T-helper 22 cell (primary cell): ENCODE data around the gene HLA-DQB1.
"Not testable (repeated sequence)": the region's sequence is repeated elsewhere in the genome, so short reads cannot be mapped to it uniquely, and the experiment has no call there.

Experiments used
- DNase-seq: peaks from one replicate; pipeline ENCODE4 v3.0.0-alpha.2; 2020; ENCODE audit warnings: low read depth

The HLA-DQB1 gene

DNA sequence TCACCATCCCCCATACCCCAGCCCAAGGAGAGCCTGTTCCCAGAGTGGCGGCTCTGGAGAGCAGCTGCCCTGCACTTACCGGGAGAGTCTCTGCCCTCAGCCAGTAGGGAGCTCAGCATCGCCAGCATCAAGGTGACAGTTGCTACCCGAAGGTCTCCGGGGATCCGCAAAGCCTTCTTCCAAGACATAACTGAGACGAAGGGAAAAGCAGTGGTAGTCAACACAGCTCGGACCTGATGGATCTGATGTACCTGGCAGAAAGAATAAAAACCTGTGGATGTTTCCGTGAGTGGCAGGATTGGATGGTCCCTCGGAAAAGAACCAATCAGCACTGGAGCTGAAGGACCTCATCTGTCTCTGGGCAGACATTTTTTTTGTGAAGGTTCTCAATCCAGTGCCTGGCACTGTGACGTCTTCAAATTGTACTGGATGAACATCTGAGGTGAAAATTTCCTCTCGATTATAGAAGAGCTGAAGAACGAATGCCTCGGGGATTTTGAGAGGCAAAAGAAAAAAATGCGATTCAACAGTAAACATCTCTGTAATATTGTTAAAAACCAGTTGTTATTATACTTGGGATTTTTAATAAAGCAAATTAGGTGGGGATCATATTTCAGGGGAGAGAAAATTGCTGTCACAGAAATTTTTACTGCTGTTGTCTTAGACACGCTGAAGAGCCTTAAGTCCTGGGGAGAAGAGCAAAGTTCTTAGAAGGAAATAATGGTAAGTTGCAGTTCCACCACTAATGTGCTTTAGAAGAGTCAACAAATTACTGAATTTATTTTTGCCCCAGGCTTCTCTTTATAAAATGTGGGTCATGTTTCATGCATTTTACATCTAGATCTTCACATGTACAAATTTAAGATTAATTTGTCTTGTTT lies at the start of gene HLA-DQB1:
TSS of gene HLA-DQB1 (minus strand) at position 238 of the 881 bp plus-strand sequence. CDS start at position 188, 50 bp downstream.
- DNase-seq, result peak; percentile 42

DNA sequence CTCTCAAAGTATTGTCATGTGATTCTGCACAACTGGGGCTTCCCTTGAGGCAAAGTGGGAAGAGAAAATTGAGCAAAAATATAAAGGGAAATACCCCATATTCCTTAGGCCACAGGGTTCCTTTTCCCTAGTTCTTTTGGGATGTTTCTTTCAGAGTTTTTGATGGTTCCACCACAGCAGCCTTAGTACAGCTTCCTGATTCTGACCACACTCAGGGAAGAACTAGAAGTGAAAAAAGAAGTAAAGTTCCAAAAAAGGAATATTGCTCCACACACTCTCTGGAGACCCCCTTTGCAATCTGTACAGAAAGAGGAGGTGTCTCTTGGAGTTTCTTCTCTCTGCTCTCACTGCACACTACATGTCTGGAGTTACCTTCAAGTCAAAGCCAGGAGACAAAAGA lies 46.8 kb upstream of the HLA-DQB1 start:
- DNase-seq, result no peak

DNA sequence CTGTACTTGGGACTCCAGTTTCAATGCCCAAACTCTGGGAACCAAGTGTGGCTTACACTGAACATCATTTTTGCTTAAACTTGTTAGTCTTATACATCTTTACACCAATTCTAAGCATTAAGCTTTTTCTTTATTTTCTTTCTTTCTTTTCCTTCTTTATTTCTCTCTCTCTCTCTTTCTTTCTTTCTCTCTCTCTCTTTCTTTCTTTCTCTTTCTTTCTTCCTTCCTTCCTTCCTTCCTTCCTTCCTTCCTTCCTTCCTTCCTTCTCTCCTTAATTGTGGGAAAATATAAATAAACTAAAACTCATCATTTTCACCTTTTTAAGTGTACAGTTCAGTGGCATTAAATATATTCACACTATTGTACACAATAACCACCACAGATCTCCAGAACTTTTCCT lies 43.2 kb upstream of the HLA-DQB1 start:
- no peak for DNase-seq

DNA sequence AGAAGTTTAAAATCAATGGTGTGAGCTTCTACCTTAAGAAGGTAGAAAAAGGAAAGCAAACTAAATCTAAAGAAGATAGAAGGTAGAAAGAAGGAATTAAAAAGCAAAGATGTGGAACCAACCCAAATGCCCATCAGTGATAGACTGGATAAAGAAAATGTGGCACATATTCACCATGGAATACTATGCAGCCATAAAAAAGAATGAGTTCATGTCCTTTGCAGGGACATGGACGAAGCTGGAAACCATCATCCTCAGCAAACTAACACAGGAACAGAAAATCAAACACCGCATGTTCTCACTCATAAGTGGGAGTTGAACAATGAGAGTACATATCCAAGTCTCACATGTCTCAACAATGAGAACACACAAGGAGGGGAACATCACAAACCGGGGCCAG lies 38.7 kb upstream of the HLA-DQB1 start:
- not testable (repeated sequence) for DNase-seq

DNA sequence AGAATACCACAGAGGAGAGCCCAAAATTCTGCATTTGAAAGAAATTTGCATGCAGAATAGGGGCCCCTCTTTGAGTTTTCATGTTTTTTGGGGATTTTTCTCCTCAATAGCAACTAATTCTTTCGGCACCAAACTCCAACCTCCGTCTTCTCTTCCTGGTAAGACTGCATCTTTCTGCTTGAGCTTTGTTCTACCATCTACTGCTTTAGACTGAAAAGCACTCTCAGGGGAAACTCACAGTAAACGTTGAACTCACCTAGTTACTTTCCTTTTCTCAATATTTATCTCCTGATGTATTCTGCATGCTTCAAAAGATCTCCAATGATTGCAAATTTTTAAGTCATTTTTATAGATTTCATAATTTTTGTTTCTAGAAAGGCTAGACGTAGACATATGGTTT lies 36.9 kb upstream of the HLA-DQB1 start:
- DNase-seq, result no peak

DNA sequence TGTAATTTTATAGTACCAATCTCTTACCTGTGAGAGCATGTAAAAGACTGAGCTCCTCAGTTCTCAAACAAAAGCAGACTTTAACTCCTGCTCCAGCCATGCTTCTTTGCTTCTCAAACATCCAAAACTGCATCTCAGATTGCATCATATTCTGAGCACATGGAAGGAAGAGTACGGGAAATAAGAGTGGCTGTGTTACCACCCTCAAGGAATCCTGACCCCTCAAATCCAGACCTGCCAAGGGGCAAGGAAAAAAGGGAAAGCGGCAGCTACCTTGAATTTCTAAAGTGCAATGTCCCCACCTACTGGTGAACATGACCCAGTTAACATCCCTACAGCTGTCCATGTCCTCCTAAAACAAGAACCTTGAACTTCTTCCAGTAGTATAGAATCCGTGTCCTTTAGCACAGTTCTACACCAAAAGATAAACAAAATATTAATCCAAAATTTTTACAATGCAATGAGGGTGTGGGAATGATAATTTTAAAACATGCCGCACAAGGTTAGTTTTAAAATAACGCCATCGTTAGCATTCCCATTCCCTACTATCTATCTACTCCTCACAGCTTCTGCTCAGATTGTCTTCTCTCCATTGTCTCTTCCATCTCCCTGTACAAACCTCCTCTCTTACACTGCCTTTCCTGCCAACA lies 34.1 kb upstream of the HLA-DQB1 start:
- no peak for DNase-seq

DNA sequence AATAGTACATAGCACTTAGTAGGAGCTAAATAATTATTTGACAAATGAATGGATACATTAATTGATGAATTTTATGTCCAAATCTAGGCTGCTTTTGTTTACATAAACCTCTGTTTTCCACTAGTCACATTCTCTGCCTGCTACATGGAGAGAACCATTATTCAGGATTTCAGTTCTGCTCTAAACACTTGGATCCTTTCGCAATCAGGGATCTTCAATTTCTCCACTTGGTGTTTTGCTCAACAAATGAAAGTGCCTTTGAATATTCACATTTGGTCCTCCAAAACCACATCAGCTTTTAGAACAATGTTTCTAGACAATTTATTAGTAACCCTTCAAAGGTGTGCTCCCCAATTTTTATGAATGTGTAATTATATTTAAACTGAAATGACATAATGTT lies 30.6 kb upstream of the HLA-DQB1 start:
- no peak for DNase-seq

DNA sequence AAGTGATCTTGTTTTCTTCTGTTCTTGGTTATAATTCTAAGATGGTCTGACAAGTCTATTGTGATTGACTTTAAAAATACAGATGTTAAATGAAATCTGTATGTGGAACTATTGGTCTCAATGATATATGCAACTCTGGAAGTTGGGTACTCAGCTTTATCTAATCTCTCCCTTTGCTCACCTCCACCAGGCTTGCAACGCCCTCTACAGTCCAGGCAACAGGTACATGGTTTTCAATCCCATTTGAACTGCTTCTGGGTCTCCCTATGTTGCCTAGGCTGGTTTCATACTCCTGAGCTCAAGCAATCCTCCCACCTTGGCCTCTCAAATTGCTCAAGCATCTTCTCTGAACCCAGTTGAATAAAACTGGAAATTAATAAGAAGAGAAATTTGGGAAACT lies 25.6 kb upstream of the HLA-DQB1 start:
- peak; percentile 5 for DNase-seq

DNA sequence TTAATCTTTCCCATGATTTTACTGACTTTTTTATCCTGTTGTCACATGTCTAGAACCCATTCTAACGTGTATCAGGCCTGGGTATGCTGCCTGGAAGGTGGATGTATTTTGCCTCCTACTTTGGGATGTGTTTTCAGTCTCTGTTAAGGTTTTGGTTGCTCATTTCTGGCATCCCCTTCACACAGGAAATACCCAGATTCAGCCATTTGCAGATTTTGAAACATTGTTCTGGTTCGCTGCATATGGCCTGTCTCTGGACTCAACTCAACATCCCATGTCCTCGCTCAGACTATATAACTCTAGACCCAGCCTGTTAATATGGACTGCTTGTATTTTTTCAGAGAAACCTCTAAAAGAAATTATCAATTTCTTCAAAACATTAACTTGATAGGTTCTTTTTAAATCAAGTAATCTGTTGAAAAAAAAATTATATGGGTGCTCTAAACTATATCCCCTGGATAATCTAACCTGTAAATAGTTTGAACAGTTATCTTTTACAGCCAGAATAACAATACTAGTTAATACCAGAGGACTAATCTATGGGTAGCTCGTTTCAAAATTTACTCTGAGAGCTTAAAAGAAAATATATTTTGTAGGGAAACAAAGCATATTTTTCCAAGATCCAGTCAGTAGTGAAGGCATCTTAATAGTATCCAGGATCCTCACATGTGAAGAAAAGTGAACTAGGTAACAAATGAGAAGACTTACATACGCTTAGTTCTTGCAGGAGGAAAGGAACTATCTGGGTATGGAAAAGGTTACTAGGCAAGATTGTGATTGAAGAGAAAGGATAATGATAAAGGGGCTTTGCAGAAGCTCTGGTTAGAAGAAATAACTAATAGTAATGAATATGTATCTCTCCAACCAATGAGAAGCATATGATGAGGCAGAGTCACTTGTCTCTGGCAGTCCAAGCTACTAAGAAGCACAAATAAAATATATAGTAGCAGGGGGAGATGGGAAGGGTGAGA lies 23.4 kb upstream of the HLA-DQB1 start:
- DNase-seq, result no peak

DNA sequence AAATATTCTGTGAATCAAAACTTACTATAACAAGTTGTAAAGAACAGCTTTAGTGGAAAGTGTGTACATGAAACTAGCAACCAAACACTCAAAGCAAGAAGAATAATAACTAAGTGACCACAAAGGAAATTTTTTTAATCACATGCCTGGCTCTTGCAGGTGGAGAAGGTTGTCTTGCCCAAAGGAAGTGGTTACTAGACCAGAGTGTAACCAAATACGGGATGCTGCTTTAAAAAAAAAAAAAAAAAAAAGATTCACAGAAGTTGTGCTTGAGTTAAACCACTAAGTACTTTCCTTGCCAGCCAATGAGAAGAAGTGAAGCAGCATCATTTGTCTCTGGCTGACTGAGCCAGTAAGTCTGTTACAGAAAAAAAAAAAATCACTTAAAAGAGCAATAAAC lies 19.1 kb upstream of the HLA-DQB1 start:
- peak; percentile 22 for DNase-seq

DNA sequence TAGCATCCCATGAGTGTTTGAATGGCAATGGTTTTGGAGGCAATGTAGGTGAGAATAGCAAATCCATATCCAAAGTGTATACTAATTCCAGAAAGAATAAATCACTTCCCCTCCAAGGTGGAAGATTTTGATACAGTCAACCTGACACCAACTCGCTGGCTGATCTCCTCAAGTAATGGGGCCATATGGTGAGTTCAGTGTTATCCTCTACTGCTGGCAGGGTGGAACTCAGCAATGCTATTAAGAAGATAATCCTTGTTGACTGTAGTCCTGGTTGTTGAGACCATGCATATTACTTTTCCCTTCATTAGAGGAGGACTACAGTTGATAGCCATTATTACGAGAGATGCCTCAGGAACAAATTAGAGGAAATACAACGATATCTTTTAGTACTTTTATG lies 17.8 kb upstream of the HLA-DQB1 start:
- DNase-seq, result no peak

DNA sequence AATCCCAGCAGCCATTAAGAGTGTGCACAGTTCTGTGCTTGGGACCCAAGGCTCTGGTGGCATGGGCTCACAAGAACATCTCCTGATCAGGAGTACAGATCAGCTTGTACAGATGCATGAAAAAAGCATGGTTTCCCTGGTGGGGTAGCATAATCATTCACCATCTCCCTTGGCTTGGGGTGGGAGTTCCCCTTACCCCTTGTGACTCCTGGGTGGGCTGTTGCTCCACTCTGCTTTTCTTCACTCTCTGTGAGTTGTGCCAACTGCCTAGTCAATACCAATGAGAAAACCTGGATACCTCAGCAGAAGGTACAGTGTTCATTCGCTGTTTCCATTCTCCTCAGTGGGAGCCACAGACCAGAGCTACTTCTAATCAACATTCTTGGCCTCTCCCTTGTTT lies 13.6 kb upstream of the HLA-DQB1 start:
- DNase-seq, result no peak

DNA sequence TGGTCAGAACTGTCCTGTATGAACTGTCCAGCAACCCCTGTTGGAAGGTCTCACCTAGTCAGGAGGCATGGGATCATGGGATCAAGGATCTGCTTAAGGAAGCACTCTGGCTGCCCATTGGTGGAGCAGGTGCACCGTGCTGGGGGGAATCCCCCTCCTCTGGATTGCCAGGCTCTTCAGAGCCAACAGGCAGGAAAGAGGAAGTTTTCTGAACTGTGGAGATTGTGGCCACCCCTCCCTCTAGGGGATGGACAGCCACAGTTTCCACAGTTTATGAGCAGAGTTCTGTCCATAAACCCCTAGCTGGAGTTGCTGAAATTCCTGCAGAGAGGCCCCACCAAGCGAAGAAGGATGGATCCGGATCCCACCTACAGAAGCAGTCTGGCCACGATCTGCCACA lies 13.0 kb upstream of the HLA-DQB1 start:
- no peak for DNase-seq

DNA sequence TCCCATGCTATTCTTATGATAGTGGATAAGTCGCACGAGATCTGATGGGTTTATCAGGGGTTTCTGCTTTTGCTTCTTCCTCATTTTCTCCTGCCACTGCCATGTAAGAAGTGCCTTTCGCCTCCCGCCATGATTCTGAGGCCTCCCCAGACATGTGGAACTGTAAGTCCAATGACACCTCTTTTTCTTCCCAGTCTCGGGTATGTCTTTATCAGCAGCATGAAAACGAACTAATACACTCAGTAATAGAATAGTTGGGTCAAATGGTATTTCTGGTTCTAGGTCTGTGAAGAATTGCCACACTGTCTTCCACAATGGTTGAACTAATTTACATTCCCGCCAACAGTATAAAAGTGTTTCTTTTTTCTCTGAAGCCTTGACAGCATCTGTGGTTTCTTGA lies 7.7 kb upstream of the HLA-DQB1 start:
- not testable (repeated sequence) for DNase-seq

DNA sequence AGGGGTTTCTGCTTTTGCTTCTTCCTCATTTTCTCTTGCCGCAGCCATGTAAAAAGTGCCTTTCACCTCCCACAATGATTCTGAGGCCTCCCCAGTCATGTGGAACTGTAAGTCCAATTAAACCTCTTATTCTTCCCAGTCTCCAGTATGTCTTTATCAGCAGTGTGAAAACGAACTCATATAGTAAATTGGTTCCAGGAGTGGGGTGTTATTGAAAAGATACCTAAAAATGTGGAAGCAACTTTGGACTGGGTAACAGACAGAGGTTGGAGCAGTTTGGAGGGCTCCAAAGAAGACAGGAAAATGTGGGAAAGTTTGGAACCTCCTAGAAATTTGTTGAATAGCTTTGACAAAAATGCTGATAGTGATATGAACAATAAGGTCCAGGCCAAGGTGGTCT lies 5.5 kb upstream of the HLA-DQB1 start:
- DNase-seq, result not testable (repeated sequence)

DNA sequence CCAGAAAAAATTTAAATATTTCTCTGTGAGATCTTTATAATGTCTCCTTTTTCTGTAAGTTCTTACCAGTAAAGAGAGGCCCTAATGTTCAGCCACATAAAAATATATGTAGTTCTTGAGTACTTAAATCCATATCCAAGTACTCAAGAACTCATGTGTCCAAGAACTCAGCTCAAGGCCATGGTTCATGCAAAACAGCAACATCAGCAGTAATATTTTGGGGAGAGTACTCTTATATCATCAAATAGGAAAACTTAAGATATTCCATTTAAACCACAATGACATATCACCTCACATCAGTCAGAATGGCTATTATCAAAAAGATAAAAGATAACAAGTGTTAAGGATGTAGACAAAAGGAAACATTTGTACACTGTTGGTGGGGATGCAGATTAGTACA lies 3.4 kb upstream of the HLA-DQB1 start:
- DNase-seq, result no peak

DNA sequence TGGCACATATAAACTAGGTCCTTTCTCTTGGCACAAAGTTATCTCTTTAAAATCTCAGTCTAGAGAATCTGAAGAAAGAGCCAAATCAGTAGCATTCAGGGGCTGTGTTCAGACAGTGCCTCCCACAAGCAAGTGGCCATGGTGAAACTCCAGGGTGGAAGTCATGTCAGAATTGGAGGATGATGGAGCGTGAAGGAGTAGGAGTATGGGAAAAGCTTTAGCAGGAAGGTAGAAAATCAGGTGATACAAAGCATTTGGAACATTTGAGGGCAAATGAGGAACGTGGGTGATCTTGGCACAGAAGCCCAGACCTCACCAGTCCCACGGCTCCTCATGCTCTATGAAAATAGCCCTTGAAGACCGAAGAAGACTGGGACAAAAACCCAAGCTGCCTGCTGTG lies 2.8 kb upstream of the HLA-DQB1 start:
- no peak for DNase-seq

DNA sequence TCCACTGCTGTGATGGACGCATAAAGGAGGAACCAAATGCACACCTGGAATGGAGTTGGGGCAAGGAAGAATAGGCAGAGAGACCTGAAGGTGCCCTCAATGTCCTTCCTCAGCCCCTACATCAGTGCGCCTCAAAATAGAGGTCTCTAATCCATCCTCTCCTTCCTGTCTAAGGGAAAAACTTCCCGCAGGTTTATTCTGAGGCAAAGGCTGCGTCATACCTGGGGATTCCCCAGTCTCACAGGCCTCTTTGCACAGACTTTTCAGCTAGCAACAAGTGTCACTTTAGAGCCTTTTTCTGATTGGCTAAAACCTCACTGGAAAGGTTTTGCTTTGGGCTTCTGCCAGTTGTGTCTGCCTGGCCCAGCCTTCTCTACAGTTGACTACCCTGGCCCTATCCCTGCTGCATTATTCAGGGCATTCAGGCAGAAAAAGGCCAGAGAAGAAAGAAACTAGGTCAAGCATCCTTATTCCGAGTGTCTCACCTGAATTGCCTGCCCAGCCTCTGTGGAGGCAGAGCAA lies 1.8 kb upstream of the HLA-DQB1 start:
- DNase-seq, result peak; percentile 55

DNA sequence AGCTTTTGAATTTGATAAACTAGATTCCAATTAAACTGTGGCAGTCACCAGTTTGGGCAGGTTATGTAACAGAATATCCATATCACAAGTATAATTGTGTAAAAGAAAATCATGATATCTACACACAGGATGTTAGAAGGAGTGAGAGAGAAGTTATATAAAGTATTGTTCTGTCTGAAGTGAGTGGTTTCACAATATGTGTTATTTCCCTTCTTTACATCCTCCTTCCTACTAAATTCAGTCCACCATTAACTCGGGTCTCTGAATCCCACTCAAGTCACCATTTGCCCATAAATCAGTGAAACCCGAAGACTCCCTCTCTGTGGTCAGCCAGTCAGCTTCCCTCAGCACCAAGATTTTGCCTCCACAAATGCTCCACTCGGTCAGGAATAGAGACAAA lies 796 bp downstream of the HLA-DQB1 start:
- no peak for DNase-seq

DNA sequence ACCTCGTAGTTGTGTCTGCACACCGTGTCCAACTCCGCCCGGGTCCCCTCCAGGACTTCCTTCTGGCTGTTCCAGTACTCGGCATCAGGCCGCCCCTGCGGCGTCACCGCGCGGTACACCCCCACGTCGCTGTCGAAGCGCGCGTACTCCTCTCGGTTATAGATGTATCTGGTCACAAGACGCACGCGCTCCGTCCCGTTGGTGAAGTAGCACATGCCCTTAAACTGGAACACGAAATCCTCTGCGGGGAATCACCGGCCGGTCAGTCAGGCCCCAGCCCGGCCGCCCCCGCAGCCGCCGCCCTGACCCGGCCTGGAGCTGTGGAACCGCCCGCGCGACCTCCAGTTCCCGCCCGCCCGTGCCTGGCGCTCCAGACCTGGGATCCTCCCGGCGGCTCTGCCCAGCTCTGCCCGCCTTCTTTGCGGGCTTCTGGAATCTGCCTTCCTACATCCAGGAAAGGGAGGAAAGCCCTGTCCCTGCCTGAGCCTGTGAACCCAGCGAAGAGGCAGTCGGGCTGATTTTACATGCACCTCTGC lies 1.6 kb downstream of the HLA-DQB1 start:
- DNase-seq, result peak; percentile 42

DNA sequence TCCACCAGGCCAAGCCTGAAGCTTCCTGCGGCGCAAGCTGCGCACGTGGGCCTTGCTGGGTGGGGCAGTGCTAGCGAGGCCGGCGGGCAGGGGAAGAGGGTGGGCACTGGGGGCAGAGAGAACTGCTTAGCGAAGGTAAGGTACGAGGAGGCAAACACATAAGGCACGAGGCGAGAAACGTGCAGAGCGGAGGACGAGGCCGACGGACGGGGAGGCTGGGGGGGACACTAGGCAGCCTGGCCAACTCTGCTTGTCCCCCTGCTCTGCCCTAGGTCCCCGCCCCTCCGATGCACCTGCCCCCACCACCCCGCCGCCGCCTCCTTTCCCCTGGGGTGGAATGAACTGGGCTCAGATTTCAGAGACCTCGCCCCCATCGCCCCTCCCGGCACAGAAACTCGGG lies 2.1 kb downstream of the HLA-DQB1 start:
- DNase-seq, result no peak

DNA sequence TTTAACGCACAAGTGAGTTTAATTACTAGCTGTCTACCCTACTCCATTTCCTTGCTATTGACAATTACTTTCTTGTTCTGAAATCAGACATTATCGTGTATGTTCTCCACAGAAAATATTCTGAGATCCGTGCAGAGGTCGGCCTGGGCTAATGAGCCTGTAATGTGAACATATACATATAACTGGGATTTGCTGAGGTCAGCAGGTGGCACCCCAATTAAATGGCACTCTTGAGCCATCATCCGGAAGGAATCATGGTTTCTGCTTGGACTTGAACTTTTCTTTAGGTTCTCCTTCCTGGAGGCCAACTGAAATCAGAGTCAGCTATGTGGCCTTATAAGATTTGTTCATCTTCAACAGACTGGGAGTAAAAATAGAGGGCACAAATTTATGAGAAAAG lies 3.6 kb downstream of the HLA-DQB1 start:
- DNase-seq, result no peak
